Choroid plexus epithelial cell (primary cell): Measurements from ENCODE around the gene DR1.

Experiments used
- DNase-seq: peaks from one replicate; pipeline ENCODE4 v3.0.0-alpha.2; 2010; ENCODE audit warnings: low read depth
- H3K4me3 ChIP-seq: 2 replicates; pipeline ENCODE4 v1.5.1; 2011; ENCODE audit warnings: low read depth, mild to moderate bottlenecking, control low read depth, low read length, moderate library complexity
- CTCF ChIP-seq: conservative IDR thresholded peaks from 2 replicates; pipeline ENCODE4 v1.5.1; 2011; ENCODE audit warnings: low read depth, mild to moderate bottlenecking, control low read depth, inconsistent platforms, low read length, moderate library complexity

Gene DR1

DNA sequence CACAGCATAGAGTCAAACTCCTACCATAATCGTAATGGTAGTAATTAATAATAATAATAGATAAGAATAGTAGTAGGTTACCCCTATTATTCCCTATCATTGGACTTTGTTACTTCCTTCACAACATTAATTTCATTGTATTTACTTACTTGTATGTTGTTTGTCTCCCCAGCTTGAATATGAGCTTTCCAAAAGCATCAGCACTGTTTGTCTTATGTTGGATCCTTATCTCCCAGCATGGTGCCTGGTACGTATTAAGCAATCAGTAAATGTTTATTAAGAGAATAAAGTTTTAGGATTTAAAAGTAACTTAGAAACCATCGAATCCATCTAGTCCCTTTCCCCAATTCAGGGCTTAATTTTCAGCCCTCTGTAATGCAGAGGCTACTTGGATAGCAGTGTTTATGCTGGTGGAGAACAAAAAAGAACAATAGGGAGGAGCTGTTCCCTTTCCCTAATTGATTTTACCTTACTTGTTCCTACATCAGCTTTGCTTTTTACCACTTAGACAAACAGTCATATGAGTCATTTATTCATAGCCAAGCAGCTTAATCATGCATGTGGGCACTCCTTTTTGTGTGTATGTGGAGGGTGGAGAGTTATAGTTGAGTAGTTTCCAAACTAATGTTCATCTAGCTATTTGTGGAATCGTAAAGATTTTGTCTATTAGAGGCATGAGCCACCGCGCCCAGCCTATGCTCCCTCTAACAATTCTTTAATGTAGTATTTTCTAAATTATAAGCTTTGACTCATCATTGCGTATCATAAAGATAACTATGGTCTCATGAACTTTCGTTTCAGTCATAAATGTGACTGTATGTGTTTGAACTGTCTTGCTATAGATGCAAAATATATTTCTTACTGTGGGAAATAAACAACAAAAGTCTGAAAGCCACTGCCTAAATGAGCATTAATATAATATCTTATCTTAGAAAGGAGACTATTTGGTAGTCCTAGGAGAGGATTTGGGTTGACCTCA, 20.9 kb upstream of the DR1 start:
- DNase-seq: peak; percentile 79
- no peak overlapping the region for H3K4me3 ChIP-seq
- no peak for TF ChIP-seq CTCF

- DNase-seq: no peak
- no peak for TF ChIP-seq CTCF
- no peak overlapping the region for H3K4me3 ChIP-seq
These were observed 16.6 kb upstream of the DR1 start for GRCh38 chr1:93328809-93329760.

DNA sequence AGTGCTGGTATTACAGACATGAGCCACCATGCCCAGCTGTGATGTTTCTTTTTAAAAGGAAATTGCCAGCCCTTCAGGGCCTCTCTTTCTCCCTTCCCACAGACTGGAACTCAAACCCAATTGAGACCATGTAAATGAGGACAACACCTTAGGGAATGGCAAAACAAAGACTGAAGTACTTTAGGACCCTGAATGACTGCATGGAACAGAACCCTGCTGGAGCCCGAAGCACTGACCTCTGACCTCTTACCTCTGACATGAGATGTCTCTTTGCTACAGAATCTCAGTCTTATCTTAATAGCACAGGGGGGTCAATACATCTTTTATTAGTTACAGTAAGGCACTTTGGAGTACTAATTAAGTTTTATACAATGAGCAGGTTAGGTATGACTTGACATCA, 15.5 kb upstream of the DR1 start:
- TF ChIP-seq CTCF: no peak
- no peak for DNase-seq
- H3K4me3 ChIP-seq: no peak overlapping the region

DNA sequence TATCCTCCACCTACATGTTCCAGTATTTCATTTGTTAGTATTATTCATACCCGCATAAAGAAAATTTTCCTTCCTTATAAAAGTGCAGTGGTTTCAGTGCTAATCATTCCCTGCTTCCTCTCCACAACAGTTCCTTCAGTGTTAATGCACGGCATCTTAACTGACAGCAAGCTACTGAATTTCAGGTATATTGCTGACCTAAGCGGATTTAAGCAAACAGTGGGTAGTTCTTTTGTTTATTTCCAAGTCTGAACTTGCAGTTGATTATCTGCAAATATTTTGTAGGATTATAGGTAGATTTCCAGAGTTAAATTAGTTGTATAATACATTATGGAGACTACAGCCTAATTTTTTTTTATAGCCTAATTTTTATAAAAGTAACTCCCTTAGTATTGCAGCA, 15.1 kb upstream of the DR1 start:
- no peak overlapping the region for H3K4me3 ChIP-seq
- TF ChIP-seq CTCF: no peak
- DNase-seq: no peak

- peak; percentile 58 for DNase-seq
- TF ChIP-seq CTCF: no peak
- H3K4me3 ChIP-seq: no peak overlapping the region
These were observed 14.3 kb upstream of the DR1 start for GRCh38 chr1:93331412-93331811.

GRCh38 chr1:93332368-93332767, 13.3 kb upstream of the DR1 start:
- no peak overlapping the region for H3K4me3 ChIP-seq
- TF ChIP-seq CTCF: no peak
- DNase-seq: no peak
